ENCODE data around the gene BAG5. TPM values are rescaled to one million over a fixed set of nuclear protein-coding genes. Genes with fewer than 3 reads are reported as not detected.
A peak's percentile ranks its signal among the peaks of the same experiment; 100 is the strongest.

BAG5 gene
- total RNA-seq, 1 donor from 2014 or later: 14.3 TPM

DNA sequence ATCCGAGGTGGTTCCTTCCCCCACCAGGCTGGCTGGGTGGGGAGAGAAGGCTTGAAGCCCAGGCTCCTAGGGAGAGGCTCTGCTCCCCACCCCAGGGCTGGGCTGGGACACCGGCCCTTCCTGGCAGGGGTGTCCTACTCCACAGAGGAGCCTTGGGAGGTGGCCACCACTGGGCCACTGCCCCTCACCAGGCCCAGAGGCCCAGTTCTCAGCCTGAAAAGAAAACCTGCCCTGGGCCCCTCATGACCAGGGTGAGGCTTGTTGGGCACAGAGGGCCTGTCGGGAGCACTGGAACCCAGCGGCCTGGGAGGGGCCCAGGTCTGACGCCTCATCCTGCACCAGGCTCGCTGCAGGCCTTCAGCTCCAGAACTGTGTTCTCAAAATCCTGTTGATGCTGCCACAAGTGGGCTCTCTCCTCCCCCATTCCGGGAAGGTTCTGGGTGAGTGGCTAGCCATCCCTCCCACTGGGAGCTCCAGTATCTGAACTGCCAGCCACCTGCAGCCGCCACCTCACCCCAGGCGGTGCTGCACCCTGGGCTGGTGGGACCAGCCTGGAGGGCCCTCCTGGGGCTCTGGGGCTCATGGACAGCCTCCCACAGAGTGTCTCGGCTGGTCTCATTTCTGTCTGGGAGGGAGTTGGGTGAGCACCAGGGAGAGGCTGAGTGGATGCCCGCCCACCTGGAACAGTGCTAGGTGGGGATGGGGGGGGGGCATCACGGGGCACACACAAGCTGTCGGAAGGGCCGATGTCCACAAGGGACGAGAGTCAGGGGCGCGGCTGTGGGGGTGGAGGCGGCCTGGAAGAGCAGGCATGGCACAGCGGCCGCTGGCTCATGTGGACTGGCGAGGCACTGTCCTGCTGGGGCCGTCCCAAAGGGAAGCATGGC is 11.8 kb downstream of the BAG5 start:
- DNase-seq: peak; percentile 61
- intact Hi-C loops (cut with DNase I): no loop called here
- ATAC-seq (ENCODE audit: poor library complexity): peak; percentile 9

DNA sequence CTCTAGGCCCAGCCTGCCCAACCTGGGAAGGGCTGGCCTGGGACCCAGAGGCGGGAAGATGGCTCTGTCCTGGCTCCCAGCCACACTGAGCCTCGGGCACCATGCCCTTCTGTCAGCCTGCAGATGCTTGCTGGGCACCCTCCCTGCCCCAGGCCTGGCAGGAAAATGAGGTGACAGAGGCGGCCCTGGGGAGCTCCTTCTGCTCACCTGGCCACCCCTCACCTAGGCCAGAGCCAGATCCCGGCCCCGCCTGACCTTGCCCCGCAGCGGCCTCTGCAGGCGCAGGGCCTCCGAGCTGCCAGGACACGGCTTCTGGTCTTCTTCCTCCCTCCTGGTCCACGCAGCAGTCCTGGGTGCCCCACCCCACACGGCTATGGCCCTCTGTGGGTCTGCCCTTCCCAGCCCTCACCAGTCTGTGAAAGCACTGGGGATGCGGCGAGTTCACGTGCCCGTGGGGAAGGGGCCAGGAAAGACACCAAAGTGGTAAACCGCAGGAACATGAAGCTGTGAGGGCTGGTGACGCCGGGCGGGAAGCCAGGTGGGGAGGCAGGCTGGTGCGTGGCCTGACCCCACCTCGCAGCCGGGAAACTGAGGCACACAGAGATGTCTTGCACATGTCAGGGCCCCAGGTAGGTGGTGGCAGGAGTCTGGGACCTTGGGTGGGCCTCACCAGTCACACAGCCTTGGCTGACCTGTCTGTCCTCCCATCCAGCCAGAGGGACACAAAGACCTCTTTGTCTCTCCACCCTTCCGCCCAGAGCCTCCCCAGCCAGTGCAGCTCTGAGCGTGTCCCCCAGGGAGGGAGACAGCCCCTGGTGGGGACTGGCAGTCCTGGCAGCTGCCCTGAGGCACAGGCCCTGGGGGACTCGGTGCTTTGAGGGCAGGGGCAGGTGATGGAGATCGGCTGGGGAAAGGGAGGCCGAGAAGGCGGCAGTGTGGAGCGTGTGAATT is 12.8 kb downstream of the BAG5 start:
- DNase-seq (peak; percentile 72), ATAC-seq (ENCODE audit: poor library complexity) (peak; percentile 23)
- intact Hi-C loops (cut with DNase I): loop anchor here (5.0 kb wide), 1 partner anchor 47 kb away; no protein-coding TSS in a partner anchor

DNA sequence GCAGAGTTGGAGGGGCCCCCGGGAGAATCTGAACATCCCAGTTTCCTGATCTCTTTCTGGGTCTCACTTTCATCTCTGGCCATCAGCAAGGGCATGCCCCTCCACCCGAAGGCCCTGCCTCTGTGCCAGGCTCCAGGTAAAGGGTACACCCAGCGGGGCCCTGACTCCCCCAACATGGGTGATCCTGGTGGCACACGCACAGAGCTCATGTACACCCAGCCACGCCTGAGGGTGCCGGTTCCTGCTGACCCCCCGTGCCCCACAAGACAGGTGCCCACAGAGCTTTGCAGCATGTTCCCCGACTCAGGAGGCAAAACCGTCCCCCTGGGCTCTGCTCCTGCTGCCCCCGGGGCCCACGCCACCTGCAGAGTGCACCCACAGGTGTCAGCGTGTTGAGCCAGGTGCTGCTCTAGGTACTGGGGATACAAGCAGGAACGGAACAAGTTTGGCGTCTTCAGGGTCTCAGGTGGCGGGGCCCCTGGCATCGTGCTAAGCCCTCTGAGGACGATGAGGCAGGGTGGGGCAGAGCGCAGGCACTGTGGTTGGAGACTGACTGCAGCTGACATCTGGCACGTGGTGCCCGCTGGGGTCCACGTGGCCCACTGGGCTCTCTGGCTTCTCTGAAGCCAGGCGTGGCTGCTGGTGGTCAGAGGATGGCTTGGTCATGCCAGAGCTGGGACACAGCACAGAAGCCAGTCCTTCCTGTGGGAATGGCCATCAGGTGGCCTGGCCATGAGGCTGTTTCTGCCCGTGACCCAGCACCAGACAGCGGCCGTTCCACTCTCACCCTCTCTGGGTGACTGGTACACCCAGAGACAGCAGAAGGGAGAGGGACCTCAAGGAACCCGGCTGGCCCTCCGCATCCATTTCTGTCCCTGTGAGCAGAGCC is 13.8 kb downstream of the BAG5 start:
- ATAC-seq (ENCODE audit: poor library complexity) (no peak), DNase-seq (peak; percentile 37)
- intact Hi-C loops (cut with DNase I): loop anchor here (5.0 kb wide), 1 partner anchor 46 kb away; no protein-coding TSS in a partner anchor

DNA sequence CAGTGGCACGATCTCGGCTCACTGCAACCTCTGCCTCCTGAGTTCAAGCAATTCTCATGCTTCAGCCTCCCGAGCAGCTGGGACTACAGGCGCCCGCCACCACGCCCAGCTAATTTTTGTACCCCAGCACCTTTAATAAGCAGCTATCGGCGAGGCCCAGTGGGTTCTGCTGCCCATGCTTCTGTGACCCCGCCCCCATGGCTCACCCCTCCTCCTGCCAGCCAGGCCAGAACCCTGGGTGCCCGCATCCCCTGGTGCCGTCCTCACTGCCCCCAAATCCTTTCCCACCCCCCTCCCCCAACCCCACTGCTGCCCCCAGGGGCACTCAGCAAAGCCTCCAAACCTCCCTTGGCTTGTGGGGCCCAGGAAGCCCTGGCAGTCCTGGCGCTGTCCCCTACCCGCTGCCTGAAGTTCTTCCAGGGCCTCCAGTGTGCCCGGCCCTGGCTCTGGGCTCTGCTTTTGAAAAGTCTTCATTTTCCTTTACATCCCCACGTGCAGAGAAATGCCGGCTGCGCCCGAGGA is 14.5 kb downstream of the BAG5 start:
- DNase-seq (peak; percentile 38), ATAC-seq (ENCODE audit: poor library complexity) (no peak)
- intact Hi-C loops (cut with DNase I): loop anchor here (5.0 kb wide), 1 partner anchor 46 kb away; no protein-coding TSS in a partner anchor

DNA sequence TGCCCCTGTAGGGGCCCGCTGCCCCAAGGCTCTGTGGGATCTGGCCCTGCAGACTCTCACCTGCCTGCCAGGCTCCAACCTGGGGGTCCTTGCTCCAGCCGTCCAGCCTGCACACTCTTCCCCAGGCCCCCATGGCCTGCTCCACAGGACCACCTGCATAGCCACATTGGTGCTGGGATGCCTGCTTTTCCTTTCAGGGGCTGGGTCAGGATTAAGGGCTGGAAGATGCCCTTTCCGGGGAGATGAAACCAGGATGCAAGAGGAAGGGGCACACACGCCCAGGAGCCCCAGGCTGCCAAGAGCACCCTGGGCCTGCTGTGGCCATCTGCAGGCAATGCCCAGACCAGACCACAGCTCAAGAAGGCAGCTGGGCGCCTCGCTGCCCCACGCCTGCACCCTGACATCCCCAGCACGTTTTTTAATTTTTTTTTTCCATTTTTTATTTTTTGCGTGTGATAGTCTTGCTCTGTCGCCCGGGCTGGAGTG is 15.0 kb downstream of the BAG5 start:
- intact Hi-C loops (cut with DNase I): loop anchor here (5.0 kb wide), 1 partner anchor 45 kb away; no protein-coding TSS in a partner anchor
- ATAC-seq (ENCODE audit: poor library complexity): no peak
- DNase-seq: peak; percentile 25

DNA sequence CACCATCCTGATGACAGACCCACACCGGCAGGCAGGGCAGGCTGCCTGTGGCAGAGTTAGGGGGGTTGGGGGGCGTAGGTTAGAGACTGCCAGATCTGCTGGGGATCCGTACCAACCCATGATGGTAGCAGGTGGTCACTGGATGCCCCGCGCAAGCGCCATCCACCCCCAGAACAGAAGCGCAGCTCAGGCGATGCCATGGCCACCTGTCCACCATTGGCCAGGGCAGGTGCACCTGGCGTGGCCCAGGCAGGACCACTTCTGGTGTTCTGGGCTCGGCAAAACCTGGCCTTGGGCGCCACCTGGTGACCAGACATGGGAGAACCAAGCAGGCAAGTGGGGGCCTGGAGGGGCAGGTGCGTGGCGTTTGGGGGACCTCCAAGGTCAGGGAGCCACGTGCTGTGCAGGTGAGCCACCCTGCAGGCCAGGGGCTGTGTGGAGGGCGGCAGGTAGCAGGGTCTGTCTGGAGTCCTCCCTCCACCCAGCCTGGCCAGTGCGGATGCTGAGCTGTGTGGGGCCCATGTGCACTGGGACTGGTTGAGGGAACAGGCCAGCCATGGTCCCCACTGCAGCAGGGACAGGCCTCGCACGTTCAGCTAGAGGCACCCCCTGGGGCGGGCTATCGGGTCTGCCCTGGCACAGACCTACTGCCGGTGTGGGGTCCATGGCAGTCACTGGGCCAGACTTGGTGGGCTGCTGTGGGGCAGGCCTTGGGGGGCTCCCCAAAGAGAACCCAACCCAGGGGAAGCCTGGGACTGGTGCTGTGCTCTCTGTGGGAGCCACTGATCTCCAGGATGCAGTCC is 15.6 kb downstream of the BAG5 start:
- ATAC-seq (ENCODE audit: poor library complexity) (peak; percentile 28), DNase-seq (peak; percentile 86)
- intact Hi-C loops (cut with DNase I): loop anchor here (5.0 kb wide), 1 partner anchor 45 kb away; no protein-coding TSS in a partner anchor

DNA sequence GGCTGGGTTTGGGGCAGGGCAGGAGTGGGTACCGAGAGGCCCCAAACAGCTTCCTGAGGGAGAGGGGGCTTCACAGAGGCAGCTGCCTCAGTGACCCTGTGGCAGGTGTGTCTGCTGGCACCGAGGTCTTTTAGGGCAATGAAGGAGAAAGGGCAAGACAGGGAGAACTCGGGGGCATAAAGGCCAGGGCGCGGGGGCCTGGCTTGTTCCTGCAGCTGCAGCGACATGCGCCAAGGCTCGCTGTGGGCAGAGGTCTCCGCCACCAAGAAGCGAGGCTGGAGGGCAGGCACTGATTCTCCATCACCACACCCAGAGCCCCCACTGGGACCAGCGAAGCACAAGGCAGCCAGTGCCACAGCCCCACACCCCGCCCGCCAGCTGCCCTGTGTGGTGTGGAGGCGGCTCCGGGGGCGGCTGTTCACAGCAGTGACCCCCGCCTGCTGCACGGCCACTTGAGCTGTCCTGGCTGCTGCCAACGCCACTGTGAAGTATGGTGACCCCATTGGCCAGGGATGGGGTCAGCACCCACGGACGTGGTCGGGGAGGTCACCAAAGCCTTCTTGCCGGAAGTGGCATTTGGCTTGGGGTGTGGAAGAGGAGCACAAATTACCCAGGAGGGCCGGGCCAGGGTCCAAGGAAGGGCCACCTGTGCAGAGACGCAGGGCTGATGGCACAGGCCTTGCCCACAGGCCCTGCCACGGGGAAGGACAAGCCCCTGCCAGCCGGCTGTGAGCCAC is 16.4 kb downstream of the BAG5 start:
- intact Hi-C loops (cut with DNase I): loop anchor here (5.0 kb wide), 1 partner anchor 44 kb away; no protein-coding TSS in a partner anchor

DNA sequence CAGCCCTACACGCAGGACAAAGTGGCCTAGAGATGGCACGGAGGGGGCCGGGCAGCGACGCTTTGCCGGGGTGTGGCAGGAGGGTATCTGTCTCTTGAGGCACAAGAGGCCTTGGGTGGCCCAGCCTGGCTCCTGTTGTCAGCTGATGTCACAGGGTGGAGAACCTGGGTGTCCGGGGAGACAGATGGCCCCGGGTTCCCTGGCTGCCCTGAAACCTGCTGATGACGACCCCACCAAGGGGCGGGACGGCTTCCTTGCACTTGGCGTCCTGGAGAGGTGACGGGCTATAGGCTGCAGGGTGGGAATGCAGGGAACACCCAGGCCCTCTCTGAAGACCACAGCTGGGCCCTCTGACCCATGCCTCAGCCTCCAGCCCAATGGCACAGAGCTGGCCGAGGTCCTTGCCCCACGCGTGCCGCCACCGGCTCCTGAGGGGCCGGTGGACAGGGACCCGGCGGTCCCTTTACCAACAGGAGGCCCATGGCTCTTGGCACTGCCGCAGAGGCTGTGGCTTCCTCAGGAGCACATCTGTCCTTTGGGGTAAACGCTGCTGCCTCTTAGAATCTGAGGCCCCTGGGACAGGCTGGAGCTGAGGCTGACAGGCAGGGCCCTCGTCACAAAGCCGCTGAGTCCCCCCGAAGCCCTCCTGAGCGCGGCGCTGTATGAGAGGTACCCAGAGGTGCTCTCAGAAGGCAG is 17.1 kb downstream of the BAG5 start:
- peak; percentile 41 for DNase-seq
- no peak for ATAC-seq (ENCODE audit: poor library complexity)
- intact Hi-C loops (cut with DNase I): loop anchor here (5.0 kb wide), 1 partner anchor 43 kb away; no protein-coding TSS in a partner anchor

More for the DNA sequence above, 16.4 kb downstream of the BAG5 start:
- ATAC-seq (ENCODE audit: poor library complexity): no peak
- peak; percentile 43 for DNase-seq

DNA sequence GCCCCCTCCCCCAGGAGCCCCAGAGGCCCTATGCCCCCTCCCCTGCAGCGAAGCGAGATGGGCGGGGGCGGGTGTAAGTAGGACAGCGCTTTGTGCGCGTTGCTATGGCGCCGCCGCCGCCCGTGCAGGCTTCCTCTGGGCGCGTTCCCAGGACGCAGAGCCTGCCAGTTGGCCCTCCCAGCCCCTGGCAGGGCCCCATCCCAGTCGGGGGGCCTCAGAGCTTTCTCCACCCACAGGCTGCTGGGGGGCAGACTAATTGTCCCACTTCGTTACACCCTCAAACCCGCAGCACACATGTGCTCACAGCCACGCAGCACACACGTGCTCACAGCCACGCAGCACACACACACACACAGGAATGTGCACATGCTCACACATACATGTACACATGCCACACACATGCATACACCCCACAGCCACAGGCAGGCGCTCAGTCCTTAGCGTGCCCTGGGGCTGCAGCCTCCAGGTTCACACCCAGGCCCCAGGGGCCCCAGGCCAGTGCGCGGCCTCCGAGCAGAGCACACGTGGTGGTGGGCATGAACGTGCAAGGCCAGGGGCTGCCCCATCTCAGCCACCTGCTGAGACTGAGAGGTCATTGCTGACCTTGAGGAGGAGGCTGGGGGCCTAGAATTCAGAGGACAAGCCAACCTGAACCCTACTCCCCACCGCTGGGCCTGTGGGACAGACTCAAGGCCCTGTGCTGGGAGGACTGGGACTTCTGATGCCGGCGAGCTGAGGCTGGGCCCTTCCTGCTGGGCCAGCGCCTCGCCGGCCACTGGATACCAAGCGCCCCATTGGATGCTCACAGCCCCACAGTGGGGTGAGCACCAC is 17.9 kb downstream of the BAG5 start:
- intact Hi-C loops (cut with DNase I): loop anchor here (5.0 kb wide), 1 partner anchor 42 kb away; no protein-coding TSS in a partner anchor

DNA sequence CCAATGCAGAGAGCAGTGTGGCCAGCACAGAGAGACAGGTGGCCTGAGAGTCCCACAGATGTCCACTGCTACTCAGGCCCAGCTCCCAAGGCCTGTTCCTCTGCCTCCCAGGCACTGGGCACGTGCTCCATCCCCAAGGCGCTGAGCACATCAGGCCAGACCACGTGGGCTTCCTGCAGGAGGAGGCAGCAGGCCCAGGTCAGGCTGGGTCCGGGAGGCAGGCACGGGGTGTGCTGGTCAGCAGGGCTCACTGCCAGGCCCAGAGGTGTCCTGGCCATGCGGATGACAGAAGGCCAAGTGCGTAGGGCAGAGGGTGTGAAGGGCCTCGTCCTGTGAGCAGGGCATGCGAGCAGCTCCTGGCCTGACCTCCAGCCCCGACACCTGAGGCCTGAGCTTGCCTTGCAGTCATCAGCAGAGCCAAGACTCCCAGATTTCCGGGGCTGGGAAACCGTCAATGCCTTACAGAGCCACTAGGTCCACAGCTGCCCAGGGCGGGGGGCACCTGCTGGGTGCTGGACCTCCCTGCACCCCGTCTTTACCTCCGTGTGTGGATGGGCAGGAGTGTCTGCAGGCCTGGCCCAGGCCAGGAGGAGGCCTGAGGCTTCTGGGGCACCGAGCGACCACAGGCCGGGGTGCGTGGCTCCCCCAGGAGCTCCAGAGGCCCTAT is 18.6 kb downstream of the BAG5 start:
- intact Hi-C loops (cut with DNase I): no loop called here
- DNase-seq (peak; percentile 61), ATAC-seq (ENCODE audit: poor library complexity) (no peak)

More for the DNA sequence above, 17.9 kb downstream of the BAG5 start:
- peak; percentile 80 for DNase-seq
- ATAC-seq (ENCODE audit: poor library complexity): peak; percentile 23

DNA sequence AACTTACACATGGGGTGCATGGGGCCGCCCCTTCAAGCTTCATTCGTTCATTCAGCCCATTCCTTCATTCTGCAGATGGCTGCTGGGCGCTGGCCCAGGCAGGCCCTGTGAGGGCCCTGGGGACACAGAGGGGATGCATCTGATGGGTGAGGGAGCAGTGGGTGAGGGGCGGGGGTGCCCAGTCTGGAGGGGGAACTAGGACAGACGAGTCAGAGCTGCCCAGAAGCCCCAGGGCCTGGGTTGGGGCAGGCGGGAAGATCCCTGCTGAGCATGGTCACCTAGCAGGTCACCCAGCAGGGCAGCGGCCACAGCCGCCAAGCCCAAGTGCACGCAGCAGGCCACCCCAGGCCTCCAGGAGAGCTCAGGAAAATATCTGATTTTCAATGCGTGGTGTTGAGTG is 19.3 kb downstream of the BAG5 start:
- peak; percentile 41 for DNase-seq
- ATAC-seq (ENCODE audit: poor library complexity): no peak
- intact Hi-C loops (cut with DNase I): no loop called here

DNA sequence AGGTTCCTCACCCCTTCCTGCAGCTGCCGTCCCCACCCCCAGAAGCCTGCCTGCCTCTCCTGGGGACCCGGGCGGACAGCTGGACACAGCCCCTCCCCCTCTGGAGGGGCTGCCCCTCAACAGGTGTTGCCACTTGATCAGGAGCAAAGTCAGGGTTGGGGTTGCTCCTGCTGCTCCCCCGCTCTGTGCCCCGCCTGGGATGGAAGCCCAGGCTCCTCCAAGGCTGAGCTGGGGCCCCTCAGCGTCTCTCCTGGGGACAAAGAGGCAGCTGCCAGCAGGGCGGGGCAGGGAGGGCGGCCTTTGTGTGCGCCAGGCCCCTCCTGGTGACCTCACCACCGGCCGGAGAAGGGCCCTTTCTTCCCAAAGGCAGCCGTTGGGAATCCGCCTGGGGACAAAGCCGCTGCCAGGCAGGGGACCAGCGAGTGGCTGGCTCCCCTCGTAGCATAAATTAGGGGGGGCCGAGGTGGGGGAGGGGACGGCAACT is 19.8 kb downstream of the BAG5 start:
- ATAC-seq (ENCODE audit: poor library complexity) (peak; percentile 23), DNase-seq (peak; percentile 84)
- intact Hi-C loops (cut with DNase I): no loop called here

DNA sequence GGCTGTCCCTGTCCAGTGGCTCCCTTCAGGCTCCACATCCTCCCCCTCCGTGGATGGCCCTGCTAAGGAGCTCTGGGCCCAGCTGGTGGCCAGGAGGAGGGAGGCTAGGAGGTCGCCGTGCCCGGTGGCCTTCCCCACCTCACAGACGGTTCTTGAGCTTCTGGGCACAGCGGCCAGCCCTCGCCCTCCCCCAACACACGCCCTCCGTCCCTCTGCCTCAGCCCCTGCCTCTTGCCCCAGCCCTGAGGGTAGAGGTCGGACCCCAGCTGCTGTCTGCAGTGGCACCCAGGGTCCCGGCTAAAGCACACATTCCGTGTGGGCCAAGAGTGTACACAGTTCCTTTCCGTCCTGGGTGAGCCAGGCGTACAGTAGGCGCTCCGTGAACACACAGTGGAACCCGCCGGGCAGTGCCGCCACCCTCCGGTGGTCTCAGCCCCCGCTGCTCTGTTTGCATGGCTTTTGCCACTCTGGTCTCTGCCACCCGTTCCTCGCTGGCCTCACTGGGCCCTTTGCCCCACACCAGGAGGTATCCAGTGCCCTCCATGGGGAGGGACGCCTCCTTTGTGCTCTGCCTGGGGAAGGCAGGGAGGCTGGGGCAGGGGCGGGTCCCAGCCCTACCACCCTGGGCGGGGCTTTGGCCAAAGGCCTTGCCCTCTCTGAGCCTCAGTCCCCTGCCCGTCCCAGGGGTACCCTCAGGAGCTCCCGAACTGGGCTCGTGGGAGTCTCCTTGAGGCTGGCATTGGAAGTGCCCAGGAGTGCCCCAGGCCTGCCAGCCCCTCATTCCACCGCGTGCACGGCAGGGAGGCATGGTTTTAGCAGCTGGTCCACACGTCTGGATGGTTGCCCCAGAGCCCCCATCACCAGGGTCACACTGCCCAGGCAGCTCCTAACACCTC is 20.5 kb downstream of the BAG5 start:
- intact Hi-C loops (cut with DNase I): no loop called here
- ATAC-seq (ENCODE audit: poor library complexity) (no peak), DNase-seq (peak; percentile 44)
